ENCODE measurements around the gene L3MBTL4.

Gene L3MBTL4

DNA sequence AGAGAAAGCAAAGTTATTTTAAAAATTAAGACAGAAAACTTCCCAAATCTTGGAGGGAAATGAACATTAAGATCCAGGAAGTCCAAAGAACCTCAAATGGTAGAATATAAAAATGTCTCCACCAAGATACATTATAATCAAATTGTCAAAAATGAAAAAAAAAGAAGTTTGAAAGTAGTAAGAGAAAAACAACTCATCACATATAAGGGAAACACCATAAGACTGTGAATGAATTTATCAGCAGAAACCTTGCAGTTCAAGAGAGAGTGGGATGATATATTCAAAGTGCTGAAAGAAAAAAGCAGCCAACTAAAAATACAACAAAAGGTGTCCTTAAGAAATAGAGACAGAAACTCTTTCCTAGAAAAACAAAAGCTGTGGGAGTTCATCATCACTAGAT is 73.0 kb downstream of the L3MBTL4 start:
- FAIRE-seq: no peak
- TF ChIP-seq, protein P1, sequence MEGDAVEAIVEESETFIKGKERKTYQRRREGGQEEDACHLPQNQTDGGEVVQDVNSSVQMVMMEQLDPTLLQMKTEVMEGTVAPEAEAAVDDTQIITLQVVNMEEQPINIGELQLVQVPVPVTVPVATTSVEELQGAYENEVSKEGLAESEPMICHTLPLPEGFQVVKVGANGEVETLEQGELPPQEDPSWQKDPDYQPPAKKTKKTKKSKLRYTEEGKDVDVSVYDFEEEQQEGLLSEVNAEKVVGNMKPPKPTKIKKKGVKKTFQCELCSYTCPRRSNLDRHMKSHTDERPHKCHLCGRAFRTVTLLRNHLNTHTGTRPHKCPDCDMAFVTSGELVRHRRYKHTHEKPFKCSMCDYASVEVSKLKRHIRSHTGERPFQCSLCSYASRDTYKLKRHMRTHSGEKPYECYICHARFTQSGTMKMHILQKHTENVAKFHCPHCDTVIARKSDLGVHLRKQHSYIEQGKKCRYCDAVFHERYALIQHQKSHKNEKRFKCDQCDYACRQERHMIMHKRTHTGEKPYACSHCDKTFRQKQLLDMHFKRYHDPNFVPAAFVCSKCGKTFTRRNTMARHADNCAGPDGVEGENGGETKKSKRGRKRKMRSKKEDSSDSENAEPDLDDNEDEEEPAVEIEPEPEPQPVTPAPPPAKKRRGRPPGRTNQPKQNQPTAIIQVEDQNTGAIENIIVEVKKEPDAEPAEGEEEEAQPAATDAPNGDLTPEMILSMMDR (IDR thresholded peaks at IDR 0.05; ENCODE audit: insufficient read depth, missing control alignments): no peak
- DNase-seq (ENCODE audit: insufficient read length, low spot score): no peak

DNA sequence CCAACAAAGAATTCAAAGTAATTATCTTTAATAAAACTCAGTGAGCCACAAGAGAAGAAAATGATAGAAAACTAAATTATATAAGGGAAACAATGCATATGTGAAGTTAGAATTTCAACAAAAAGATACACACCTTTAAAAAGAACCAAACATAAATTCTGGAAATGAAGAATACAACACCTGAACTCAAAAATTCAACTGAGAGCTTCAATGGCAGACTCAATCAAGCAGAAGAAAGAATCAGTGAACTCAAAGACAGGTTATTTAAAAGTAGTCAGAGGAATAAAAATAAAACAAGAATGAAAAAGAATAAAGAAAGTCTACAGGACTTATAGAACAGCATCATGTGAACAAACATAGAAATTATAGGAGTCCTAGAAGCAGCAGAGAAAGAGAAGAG is 73.4 kb downstream of the L3MBTL4 start:
- no peak for FAIRE-seq
- no peak for DNase-seq (ENCODE audit: insufficient read length, low spot score)
- TF ChIP-seq, protein P1 (IDR thresholded peaks at IDR 0.05; ENCODE audit: insufficient read depth, missing control alignments): no peak

DNA sequence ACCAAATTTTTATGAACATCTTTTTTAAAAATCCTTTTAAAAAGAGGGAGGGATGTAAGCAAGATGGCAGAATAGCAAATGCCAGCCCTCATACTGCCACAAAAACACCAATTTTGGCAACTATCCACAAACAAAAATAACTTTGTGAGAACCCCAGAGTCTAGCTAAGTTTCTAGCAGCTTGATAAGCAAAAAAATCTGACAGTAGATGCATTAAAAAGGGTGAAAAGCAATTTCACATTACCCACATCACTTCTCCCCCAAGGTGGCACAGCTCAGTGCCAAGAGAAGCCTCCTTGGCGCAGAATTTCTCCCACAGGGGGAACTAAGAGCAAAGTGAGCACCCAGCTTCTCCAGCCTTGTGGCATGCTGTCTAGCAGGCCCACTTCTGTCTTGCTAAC is 74.6 kb downstream of the L3MBTL4 start:
- DNase-seq (ENCODE audit: insufficient read length, low spot score) (no peak), FAIRE-seq (no peak)
- TF ChIP-seq, protein P1 (IDR thresholded peaks at IDR 0.05; ENCODE audit: insufficient read depth, missing control alignments): no peak

DNA sequence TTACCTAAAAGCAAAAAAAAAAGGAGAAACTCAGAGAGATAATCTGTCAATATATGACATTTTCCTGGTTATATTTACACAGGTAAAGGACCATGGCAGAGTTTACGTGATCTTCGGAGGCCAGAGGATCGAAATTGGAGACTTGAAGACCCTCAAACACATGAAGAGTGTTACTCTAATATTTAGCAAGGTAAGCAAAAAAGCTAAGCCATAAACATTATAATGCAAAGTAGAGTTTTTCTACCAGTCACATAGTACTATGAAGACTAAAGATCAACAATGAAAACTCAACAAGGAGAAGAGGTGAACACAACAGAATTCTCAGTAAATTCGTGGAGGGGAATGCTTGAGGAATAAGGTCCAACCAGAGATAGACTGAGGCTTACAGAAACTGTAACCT is 78.5 kb downstream of the L3MBTL4 start:
- TF ChIP-seq, protein P1 (IDR thresholded peaks at IDR 0.05; ENCODE audit: insufficient read depth, missing control alignments): no peak
- FAIRE-seq (no peak), DNase-seq (ENCODE audit: insufficient read length, low spot score) (no peak)

DNA sequence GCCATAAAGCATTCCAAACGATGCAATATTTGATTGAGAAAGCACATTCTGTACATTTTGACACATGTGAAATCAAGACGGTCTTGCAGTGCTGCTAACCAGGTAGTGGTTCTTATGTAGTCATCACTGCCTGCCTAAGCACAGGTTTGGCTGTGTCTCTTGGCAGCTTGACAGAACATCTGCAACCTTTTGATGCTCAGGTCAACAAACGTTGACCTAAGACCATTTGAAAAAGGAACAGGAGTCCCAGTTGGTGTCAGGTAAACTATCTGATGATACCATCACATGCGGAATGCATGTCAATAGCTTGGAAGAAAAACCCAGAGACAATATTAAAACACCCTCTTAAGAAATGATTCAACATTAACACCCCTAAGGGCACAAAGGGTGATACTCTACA is 80.7 kb downstream of the L3MBTL4 start:
- FAIRE-seq: no peak
- TF ChIP-seq, protein P1 (IDR thresholded peaks at IDR 0.05; ENCODE audit: insufficient read depth, missing control alignments): no peak
- no peak for DNase-seq (ENCODE audit: insufficient read length, low spot score)

DNA sequence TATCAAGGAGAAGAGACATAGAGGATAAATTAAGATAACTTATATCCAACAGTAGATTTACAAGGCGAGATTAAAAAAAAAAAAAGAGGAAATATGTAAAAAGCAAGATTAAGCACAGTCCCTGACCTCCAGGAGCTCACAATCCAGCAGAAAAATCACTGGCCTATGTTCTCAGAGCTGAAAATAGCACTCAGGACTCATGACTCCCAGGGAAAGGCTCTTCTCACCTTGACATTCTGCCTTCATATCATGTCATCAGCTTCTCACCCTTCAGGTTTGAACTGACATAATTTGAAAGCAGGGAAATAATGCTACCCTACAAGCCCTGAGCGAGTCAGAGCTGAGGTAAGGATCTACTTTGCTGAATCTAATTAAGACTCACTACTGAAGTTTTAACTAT is 82.8 kb downstream of the L3MBTL4 start:
- TF ChIP-seq, protein P1 (IDR thresholded peaks at IDR 0.05; ENCODE audit: insufficient read depth, missing control alignments): no peak
- FAIRE-seq (no peak), DNase-seq (ENCODE audit: insufficient read length, low spot score) (no peak)

DNA sequence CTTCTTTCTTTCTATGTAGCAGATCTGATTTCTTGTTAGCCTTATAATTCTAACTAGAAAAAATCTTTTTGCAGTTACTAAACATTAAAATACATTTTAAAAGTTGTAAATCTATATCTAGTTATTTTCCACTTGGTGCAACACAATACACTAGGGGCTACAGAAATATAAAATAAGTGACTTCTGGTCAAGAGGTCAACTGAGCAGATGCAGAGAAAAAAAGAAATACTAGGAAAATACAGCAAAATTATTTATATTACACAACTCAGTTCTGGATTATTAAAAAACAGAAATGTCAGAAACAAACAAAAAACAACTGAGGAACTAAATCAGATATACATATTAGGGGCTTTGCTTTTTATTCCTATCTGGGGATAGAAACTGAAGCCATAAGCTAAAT is 83.9 kb downstream of the L3MBTL4 start:
- FAIRE-seq (no peak), DNase-seq (ENCODE audit: insufficient read length, low spot score) (no peak)
- TF ChIP-seq, protein P1 (IDR thresholded peaks at IDR 0.05; ENCODE audit: insufficient read depth, missing control alignments): no peak
